ENCODE results near the gene STARD5. TPM values are rescaled to one million over a fixed set of nuclear protein-coding genes. Genes with fewer than 3 reads are reported as not detected.

The STARD5 gene
- total RNA-seq, 1 donor from 2014 or later: 28.0 TPM

- H3K4me3 ChIP-seq: no peak overlapping the region
- peaks cover 24% of the 10 kb centered on the region for H3K4me1 ChIP-seq
- H3K27me3 ChIP-seq: no peaks in the 10 kb centered on the region
- intact Hi-C loops (cut with DNase I): no loop called here
- peaks cover 0 to 19% of the 10 kb centered on the region in 2 donors for H3K36me3 ChIP-seq
- TF ChIP-seq POLR2AphosphoS5 (IDR thresholded peaks at IDR 0.05; ENCODE audit: insufficient read depth in 1 of 2, low read depth in 1 of 2) (no peak), POLR2A (IDR thresholded peaks at IDR 0.05) (no peak), CTCF (IDR thresholded peaks at IDR 0.05) (no peak)
- no peaks in the 10 kb centered on the region for H3K9me3 ChIP-seq
- DNase-seq (ENCODE audit: extremely low spot score in 2 of 2): no peak
- H3K27ac ChIP-seq: no peak overlapping the region
Observed at GRCh38 chr15:81289910-81290309, 34.0 kb downstream of the STARD5 start.

- H3K4me3 ChIP-seq: no peak overlapping the region
- intact Hi-C loops (cut with DNase I): no loop called here
- no peaks in the 10 kb centered on the region for H3K9me3 ChIP-seq
- DNase-seq (ENCODE audit: extremely low spot score in 2 of 2): no peak
- TF ChIP-seq POLR2A (IDR thresholded peaks at IDR 0.05): no peak
- no peak for TF ChIP-seq POLR2AphosphoS5 (IDR thresholded peaks at IDR 0.05; ENCODE audit: insufficient read depth in 1 of 2, low read depth in 1 of 2)
- no peak for TF ChIP-seq CTCF (IDR thresholded peaks at IDR 0.05)
- H3K27me3 ChIP-seq: no peaks in the 10 kb centered on the region
- H3K4me1 ChIP-seq: peaks cover 11% of the 10 kb centered on the region
- peaks cover 0 to 19% of the 10 kb centered on the region in 2 donors for H3K36me3 ChIP-seq
- no peak overlapping the region for H3K27ac ChIP-seq
Observed at GRCh38 chr15:81288616-81289015, 35.3 kb downstream of the STARD5 start.

GRCh38 chr15:81288040-81288439 is 35.9 kb downstream of the STARD5 start:
- Histone ChIP-seq H3K4me3 (no peak overlapping the region), H3K9me3 (no peaks in the 10 kb centered on the region), H3K4me1 (peaks cover 5% of the 10 kb centered on the region), H3K27ac (no peak overlapping the region), H3K36me3 (peaks cover 0 to 17% of the 10 kb centered on the region in 2 donors), H3K27me3 (no peaks in the 10 kb centered on the region)
- DNase-seq (ENCODE audit: extremely low spot score in 2 of 2): no peak
- TF ChIP-seq POLR2A (IDR thresholded peaks at IDR 0.05) (no peak), CTCF (IDR thresholded peaks at IDR 0.05) (no peak), POLR2AphosphoS5 (IDR thresholded peaks at IDR 0.05; ENCODE audit: insufficient read depth in 1 of 2, low read depth in 1 of 2) (no peak)
- intact Hi-C loops (cut with DNase I): no loop called here

- Histone ChIP-seq H3K27me3 (no peaks in the 10 kb centered on the region), H3K36me3 (peaks cover 0 to 5% of the 10 kb centered on the region in 2 donors), H3K4me3 (no peak overlapping the region), H3K4me1 (no peaks in the 10 kb centered on the region), H3K27ac (no peak overlapping the region), H3K9me3 (no peaks in the 10 kb centered on the region)
- DNase-seq (ENCODE audit: extremely low spot score in 2 of 2): no peak
- no peak for TF ChIP-seq POLR2A (IDR thresholded peaks at IDR 0.05)
- TF ChIP-seq POLR2AphosphoS5 (IDR thresholded peaks at IDR 0.05; ENCODE audit: insufficient read depth in 1 of 2, low read depth in 1 of 2): no peak
- no peak for TF ChIP-seq CTCF (IDR thresholded peaks at IDR 0.05)
- intact Hi-C loops (cut with DNase I): no loop called here
Observed at GRCh38 chr15:81286621-81287121, 37.3 kb downstream of the STARD5 start.

GRCh38 chr15:81285461-81285860 is 38.5 kb downstream of the STARD5 start:
- intact Hi-C loops (cut with DNase I): no loop called here
- Histone ChIP-seq H3K4me3 (no peak overlapping the region), H3K36me3 (peaks cover 0 to 5% of the 10 kb centered on the region in 2 donors), H3K4me1 (peaks cover 3% of the 10 kb centered on the region), H3K27ac (no peak overlapping the region), H3K9me3 (no peaks in the 10 kb centered on the region), H3K27me3 (no peaks in the 10 kb centered on the region)
- DNase-seq (ENCODE audit: extremely low spot score in 2 of 2): no peak
- no peak for TF ChIP-seq POLR2A (IDR thresholded peaks at IDR 0.05)
- TF ChIP-seq POLR2AphosphoS5 (IDR thresholded peaks at IDR 0.05; ENCODE audit: insufficient read depth in 1 of 2, low read depth in 1 of 2): no peak
- TF ChIP-seq CTCF (IDR thresholded peaks at IDR 0.05): no peak
